GM19467 (cell line): ENCODE results near the gene TRAPPC2L.

Experiments used
- ATAC-seq: cut with Tn5 transposase; IDR thresholded peaks from one replicate; pipeline ENCODE4 v1.9.1; 2021; ENCODE audit warnings: mild to moderate bottlenecking, moderate library complexity; ENCODE audit not compliant: unreplicated experiment

Gene TRAPPC2L

GRCh38 chr16:88837806-88838205, 19.1 kb upstream of the TRAPPC2L start:
- no peak for ATAC-seq

- no peak for ATAC-seq
Measured at GRCh38 chr16:88838566-88838965, 18.4 kb upstream of the TRAPPC2L start.

- ATAC-seq, result no peak
Measured at GRCh38 chr16:88839026-88839529, 17.8 kb upstream of the TRAPPC2L start.

- ATAC-seq, result no peak
Measured at GRCh38 chr16:88839745-88840599, 17.0 kb upstream of the TRAPPC2L start.

- ATAC-seq, result no peak
Measured at GRCh38 chr16:88840600-88841215, 16.2 kb upstream of the TRAPPC2L start.

- ATAC-seq, result no peak
Measured at GRCh38 chr16:88841521-88842307, 15.2 kb upstream of the TRAPPC2L start.

GRCh38 chr16:88842308-88842756, 14.6 kb upstream of the TRAPPC2L start:
- ATAC-seq, result no peak

- no peak for ATAC-seq
Measured at GRCh38 chr16:88842806-88843205, 14.1 kb upstream of the TRAPPC2L start.

- ATAC-seq, result no peak
Measured at GRCh38 chr16:88843256-88843655, 13.7 kb upstream of the TRAPPC2L start.

- no peak for ATAC-seq
Measured at GRCh38 chr16:88844419-88845036, 12.4 kb upstream of the TRAPPC2L start.

GRCh38 chr16:88846088-88846487, 10.8 kb upstream of the TRAPPC2L start:
- ATAC-seq, result no peak

- no peak for ATAC-seq
Measured at GRCh38 chr16:88847654-88848053, 9.3 kb upstream of the TRAPPC2L start.

- ATAC-seq, result no peak
Measured at GRCh38 chr16:88848557-88848956, 8.4 kb upstream of the TRAPPC2L start.

- ATAC-seq, result no peak
Measured at GRCh38 chr16:88850531-88851199, 6.3 kb upstream of the TRAPPC2L start.

- ATAC-seq, result no peak
Measured at GRCh38 chr16:88851616-88852015, 5.3 kb upstream of the TRAPPC2L start.

- no peak for ATAC-seq
Measured at GRCh38 chr16:88853325-88853941, 3.5 kb upstream of the TRAPPC2L start.

GRCh38 chr16:88854306-88855111, 2.4 kb upstream of the TRAPPC2L start:
- ATAC-seq, result no peak

GRCh38 chr16:88855176-88855575, 1.8 kb upstream of the TRAPPC2L start:
- no peak for ATAC-seq

- no peak for ATAC-seq
Measured at GRCh38 chr16:88855736-88856121, 1.2 kb upstream of the TRAPPC2L start.
